ENCODE results near the gene DPEP1.

The DPEP1 gene

DNA sequence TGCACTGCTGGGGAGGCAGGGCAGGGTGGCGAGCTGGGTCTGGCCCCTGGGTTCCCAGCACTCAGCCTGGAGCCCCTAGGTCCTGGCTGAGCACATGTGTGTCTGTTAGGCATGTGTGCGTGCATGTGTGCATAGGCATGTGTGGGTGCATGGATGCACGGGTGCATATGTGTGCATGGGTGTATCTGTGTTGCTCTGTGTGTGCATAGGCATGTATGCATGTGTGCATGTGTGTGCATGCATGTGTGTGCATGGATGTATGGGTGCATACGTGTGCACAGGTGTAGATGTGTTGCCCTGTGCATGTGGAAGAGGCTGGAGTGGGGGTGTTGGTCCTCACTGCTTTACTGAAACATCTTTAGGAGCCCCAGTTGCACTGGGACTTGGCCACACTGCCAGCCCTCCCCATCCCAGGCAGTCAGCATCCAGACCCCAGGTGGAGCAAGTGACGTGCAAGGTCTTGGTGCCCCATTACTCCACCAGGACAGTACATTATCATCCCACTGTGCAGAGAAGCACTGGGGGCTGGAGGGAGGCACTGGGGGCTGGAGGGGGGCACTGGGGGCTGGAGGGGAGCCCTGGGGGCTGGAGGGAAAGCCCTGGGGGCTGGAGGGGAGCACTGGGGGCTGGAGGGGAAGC lies 10.4 kb upstream of the DPEP1 start:
- no peaks in the 10 kb centered on the region for H3K27me3 Mint-ChIP-seq
- H3K4me1 Mint-ChIP-seq, result peaks cover 21% of the 10 kb centered on the region
- H3K9me3 Mint-ChIP-seq, result no peaks in the 10 kb centered on the region
- DNase-seq (no peak), ATAC-seq (no peak)
- peak overlapping the region in 1 of 2 donors; percentile 35 for H3K27ac Mint-ChIP-seq
- peak overlapping the region; percentile 7 to 67 for H3K4me3 Mint-ChIP-seq

- Mint-ChIP-seq H3K9me3 (no peaks in the 10 kb centered on the region), H3K4me1 (peaks cover 16% of the 10 kb centered on the region), H3K27ac (no peak overlapping the region), H3K27me3 (no peaks in the 10 kb centered on the region), H3K4me3 (no peak overlapping the region)
- DNase-seq (no peak), ATAC-seq (no peak)
Measured at GRCh38 chr16:89604764-89605163, 8.7 kb upstream of the DPEP1 start.

- no peak for ATAC-seq
- Mint-ChIP-seq H3K27ac (no peak overlapping the region), H3K27me3 (no peaks in the 10 kb centered on the region), H3K4me3 (no peak overlapping the region), H3K4me1 (peaks cover 16% of the 10 kb centered on the region), H3K9me3 (no peaks in the 10 kb centered on the region)
- DNase-seq, result no peak
Measured at GRCh38 chr16:89605186-89605970, 8.1 kb upstream of the DPEP1 start.

DNA sequence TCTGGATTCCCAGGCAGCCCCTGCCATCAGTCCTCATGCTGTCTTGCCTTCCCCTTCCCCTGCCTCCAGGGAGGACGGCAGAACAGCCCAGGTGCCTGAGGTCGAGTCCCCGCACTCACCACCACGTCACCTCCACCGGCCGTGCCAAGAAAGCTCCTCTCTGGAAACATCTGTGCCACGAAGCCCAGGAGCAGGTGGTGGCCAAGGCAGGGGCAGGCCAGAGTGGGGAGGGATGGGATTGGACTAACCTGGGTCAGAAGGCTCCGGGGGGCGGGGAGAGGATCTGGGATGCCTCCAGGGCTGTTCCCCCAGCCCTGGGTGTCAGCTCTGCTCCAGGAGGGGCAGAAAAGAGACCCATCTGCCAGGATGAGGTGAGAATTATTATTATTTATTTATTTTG lies 7.4 kb upstream of the DPEP1 start:
- H3K27me3 Mint-ChIP-seq, result no peaks in the 10 kb centered on the region
- ATAC-seq, result no peak
- H3K9me3 Mint-ChIP-seq, result no peaks in the 10 kb centered on the region
- H3K4me1 Mint-ChIP-seq, result peaks cover 16% of the 10 kb centered on the region
- no peak overlapping the region for H3K4me3 Mint-ChIP-seq
- no peak overlapping the region for H3K27ac Mint-ChIP-seq
- DNase-seq, result no peak

DNA sequence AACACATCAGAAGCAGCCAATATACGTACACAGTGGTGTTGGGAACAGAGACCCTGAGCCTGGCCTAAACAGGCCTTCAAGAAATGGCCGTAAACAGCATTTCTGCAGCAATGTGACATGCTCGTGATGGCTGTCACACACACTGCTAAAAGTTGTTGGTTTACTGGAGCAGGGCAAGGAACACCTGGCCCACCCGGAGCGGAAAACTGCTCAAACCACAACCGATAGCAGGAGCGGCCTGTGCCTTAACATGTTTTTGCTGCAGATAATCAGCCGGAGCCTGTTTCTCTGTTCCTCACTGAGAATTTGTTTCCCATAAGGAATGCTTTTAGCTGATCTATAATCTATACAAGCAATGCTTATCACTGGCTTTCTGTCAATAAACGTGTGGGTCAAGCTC lies 6.0 kb upstream of the DPEP1 start:
- ATAC-seq (no peak), DNase-seq (no peak)
- Mint-ChIP-seq H3K4me3 (no peak overlapping the region), H3K27me3 (no peaks in the 10 kb centered on the region), H3K4me1 (peaks cover 8% of the 10 kb centered on the region), H3K9me3 (no peaks in the 10 kb centered on the region), H3K27ac (peak overlapping the region in 1 of 2 donors; percentile 65)

DNA sequence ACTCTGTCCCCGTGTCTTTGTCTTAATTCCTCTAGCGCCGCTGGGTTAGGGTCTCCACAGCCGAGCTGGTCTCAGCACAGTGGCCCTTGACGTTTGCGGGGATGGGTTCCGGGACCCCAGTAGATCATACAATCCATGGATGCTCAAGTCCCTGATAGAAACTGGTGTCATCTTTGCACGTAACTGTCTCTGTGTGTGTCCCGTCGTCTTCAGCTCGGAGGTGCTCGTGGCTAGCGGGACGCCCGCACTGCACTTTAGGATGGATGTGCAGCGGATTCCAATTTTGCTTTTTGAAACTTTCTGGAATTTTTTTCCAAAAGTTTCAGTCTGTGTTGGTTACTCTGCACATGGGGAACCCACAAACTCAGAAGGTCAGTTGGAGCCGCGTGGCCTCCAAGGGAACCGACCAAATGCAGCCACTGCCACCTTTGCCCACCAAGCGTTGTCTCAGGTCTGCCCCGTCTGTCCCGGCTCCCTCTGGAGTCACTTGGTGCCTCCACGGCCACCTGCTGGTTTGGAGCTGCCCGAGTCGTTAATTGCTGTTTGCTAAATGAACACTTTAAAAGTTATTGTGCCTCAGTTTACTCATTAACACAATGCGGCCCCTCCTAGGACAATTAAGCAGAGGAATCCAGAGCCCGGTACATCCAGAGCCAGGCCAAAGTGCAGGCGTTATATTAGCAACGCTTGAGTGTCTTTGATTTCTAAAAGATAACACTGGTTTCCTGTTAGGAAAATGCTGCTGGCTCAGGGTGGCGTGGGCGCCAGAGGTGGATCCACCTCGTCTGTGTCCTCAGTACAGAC lies 5.3 kb upstream of the DPEP1 start:
- H3K4me1 Mint-ChIP-seq, result peaks cover 2% of the 10 kb centered on the region
- no peak for ATAC-seq
- DNase-seq, result no peak
- H3K27ac Mint-ChIP-seq, result peak overlapping the region in 1 of 2 donors; percentile 65
- no peaks in the 10 kb centered on the region for H3K27me3 Mint-ChIP-seq
- no peak overlapping the region for H3K4me3 Mint-ChIP-seq
- H3K9me3 Mint-ChIP-seq, result no peaks in the 10 kb centered on the region

DNA sequence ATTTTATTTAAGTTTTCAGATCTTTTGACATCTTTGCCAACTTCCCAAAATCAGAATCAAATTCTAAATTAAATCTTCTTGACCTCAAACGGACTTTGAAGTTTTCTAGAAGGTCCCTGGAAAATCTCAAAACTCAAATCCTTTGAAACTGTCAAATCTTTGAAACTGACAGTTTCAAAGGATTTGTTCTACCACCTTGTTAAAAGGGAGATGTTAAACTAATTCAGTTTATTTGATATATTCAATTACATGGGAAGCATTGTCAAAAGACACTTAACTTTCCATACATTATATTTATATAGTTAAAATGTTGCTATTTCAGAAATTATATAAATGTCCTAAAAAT lies 3.4 kb upstream of the DPEP1 start:
- H3K4me1 Mint-ChIP-seq, result no peaks in the 10 kb centered on the region
- no peaks in the 10 kb centered on the region for H3K27me3 Mint-ChIP-seq
- DNase-seq (no peak), ATAC-seq (no peak)
- no peaks in the 10 kb centered on the region for H3K9me3 Mint-ChIP-seq
- no peak overlapping the region for H3K27ac Mint-ChIP-seq
- H3K4me3 Mint-ChIP-seq, result no peak overlapping the region

GRCh38 chr16:89612415-89613166 lies 851 bp upstream of the DPEP1 start:
- H3K4me1 Mint-ChIP-seq, result peaks cover 15% of the 10 kb centered on the region
- no peak overlapping the region for H3K4me3 Mint-ChIP-seq
- no peak overlapping the region for H3K27ac Mint-ChIP-seq
- DNase-seq (no peak), ATAC-seq (no peak)
- no peaks in the 10 kb centered on the region for H3K27me3 Mint-ChIP-seq
- peaks cover 8% of the 10 kb centered on the region in 2 donors for H3K9me3 Mint-ChIP-seq

GRCh38 chr16:89613954-89614459 lies 565 bp downstream of the DPEP1 start:
- Mint-ChIP-seq H3K4me1 (peaks cover 15% of the 10 kb centered on the region), H3K4me3 (no peak overlapping the region), H3K9me3 (peaks cover 8% of the 10 kb centered on the region in 2 donors), H3K27ac (no peak overlapping the region), H3K27me3 (no peaks in the 10 kb centered on the region)
- ATAC-seq (no peak), DNase-seq (no peak)

DNA sequence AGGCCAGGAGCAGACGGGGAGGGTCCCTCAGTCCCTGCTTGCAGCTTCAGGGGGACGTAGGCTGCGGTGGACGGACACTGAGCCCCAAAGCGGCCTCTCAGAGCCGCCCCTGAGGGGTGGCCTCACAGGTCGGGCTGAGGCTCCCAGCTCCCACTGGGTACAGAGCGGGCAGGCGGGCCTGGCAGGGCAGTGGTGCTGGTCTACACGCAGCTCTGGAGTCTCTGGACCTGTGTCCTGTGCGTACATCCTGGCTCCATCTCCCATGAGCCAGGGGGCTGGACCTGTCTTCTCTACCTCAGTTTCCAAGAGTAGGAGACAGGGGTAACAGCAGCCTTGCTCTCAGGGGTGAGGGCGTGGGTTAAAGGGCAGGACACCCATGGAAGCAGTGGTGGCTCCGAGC lies 1.7 kb downstream of the DPEP1 start:
- Mint-ChIP-seq H3K4me3 (no peak overlapping the region), H3K9me3 (peaks cover 8% of the 10 kb centered on the region in 2 donors), H3K4me1 (peaks cover 17% of the 10 kb centered on the region), H3K27me3 (no peaks in the 10 kb centered on the region), H3K27ac (no peak overlapping the region)
- no peak for ATAC-seq
- no peak for DNase-seq

- Mint-ChIP-seq H3K4me3 (peak overlapping the region in 1 of 2 donors; percentile 18), H3K27ac (peak overlapping the region in 1 of 2 donors; percentile 42), H3K9me3 (peaks cover 8% of the 10 kb centered on the region in 2 donors), H3K4me1 (peaks cover 22% of the 10 kb centered on the region), H3K27me3 (peaks cover 5% of the 10 kb centered on the region)
- ATAC-seq (no peak), DNase-seq (no peak)
Measured at GRCh38 chr16:89615596-89616090, 2.2 kb downstream of the DPEP1 start.

DNA sequence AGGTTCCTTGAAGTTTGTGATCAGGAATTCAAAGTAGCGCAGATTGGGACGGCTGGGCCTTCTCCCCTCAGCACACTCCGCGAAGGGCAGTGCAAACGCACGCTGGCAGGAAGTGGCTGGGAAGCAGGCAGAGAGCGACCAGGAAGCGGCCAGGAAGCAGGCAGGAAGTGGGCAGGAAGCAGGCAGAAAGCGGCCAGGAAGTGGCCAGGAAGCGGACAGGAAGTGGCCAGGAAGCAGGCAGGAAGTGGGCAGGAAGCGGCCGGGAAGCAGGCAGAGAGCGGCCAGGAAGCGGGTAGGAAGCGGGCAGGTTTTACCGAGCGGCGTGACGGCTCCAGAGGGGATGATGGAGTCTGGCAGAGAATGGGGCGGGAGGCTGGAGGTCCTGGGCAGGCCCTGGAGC lies 3.2 kb downstream of the DPEP1 start:
- peaks cover 13% of the 10 kb centered on the region for H3K27me3 Mint-ChIP-seq
- peaks cover 8% of the 10 kb centered on the region in 2 donors for H3K9me3 Mint-ChIP-seq
- peak overlapping the region in 1 of 2 donors; percentile 40 for H3K27ac Mint-ChIP-seq
- no peak for DNase-seq
- no peak for ATAC-seq
- peaks cover 22% of the 10 kb centered on the region for H3K4me1 Mint-ChIP-seq
- peak overlapping the region in 1 of 2 donors; percentile 22 for H3K4me3 Mint-ChIP-seq

- Mint-ChIP-seq H3K9me3 (peaks cover 8% of the 10 kb centered on the region in 2 donors), H3K4me3 (peak overlapping the region in 1 of 2 donors; percentile 22), H3K4me1 (peaks cover 22% of the 10 kb centered on the region), H3K27ac (peak overlapping the region in 1 of 2 donors; percentile 40), H3K27me3 (peaks cover 17% of the 10 kb centered on the region)
- ATAC-seq (no peak), DNase-seq (no peak)
Measured at GRCh38 chr16:89617036-89617435, 3.6 kb downstream of the DPEP1 start.

GRCh38 chr16:89618109-89618998 lies 4.9 kb downstream of the DPEP1 start:
- no peak overlapping the region for H3K4me3 Mint-ChIP-seq
- ATAC-seq (no peak), DNase-seq (no peak)
- no peak overlapping the region for H3K27ac Mint-ChIP-seq
- peaks cover 31% of the 10 kb centered on the region for H3K27me3 Mint-ChIP-seq
- peaks cover 22% of the 10 kb centered on the region for H3K4me1 Mint-ChIP-seq
- peaks cover 8% of the 10 kb centered on the region in 2 donors for H3K9me3 Mint-ChIP-seq
